Skeletal muscle cell (primary cell): ENCODE data around the gene CRYBG2.

Experiments
- DNase-seq: peaks from one replicate; pipeline ENCODE4 v3.0.0-alpha.2; 2010; ENCODE audit warnings: low read depth
- H3K4me3 ChIP-seq: 2 replicates; pipeline ENCODE4 v1.5.1; 2011; ENCODE audit warnings: low read depth, mild to moderate bottlenecking, control low read depth, low read length, moderate library complexity

The CRYBG2 gene

GRCh38 chr1:26285366-26286063 is 68.4 kb downstream of the CRYBG2 start:
- no peak for DNase-seq

DNA sequence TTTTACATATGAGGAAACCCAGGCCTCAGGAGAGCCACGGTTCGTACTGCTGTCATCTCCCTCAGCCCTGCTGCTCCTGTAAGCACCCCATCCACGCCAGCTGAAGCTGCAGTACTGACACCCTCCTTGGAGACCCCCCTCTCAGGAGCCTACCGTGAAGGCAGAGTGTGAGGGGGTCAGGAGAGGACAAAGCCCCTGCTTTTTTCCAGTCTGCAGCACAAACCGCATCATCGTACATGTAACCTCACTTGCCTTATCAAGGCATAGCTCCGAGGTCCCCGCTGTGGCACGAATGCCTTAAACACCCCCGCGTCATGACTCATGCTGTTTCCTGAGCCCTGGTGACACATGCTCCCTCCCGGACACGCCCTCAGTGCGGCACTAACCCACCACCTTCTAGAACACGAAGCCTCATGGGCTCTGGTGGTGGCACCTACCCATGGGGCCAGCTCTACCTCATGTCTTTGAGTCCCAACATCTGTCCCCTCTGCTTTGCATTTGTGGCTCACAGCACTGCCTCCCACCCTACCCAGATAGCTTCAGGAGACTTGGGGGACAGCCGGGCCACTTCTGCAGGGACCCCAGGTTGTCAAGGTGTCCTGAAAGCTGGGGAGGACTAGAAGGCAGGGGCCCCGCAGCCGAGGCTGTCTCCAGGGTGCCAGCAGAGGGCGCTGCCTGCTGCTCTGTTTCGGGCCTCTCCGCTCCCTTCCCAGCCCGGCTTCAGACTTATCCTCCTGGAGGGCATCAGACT is 69.2 kb downstream of the CRYBG2 start:
- H3K4me3 ChIP-seq, result no peak overlapping the region
- DNase-seq, result peak; percentile 80

More at GRCh38 chr1:26285366-26286063, 68.4 kb downstream of the CRYBG2 start:
- H3K4me3 ChIP-seq, result no peak overlapping the region

DNA sequence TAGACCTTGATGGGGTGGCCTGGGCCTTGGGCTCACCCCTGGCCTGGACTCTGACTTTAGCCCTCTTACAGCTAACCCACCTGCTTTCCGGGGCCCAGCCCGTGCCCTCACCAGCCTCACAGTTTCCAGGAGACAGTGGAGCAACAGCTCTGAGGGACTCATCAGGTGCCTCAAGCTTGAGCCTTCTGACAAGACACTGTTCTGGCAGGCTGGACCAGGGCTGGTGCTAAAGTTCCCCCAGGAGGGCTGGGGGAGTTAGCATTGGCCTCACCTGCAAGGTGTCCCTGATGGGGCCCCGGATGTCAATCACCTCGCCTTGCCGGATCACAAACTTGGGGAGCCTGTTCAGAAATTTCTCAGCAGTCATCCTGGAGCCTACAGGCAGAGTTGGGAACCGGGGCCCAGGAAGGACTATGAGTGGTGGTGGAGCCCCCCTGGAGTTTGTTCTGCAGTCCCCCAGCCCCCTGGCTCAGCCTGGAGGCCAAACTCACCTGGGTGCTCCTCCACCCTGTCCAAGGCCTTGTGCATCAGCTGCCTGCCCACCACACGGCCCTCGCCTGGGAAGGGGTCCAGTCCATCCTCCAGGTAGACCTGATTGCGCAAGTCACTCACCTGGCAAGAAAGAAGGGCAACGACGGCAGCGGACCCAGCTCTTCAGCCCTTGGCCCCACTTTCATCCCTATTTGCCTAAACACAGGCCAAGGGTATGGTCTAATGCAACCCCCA is 69.9 kb downstream of the CRYBG2 start:
- H3K4me3 ChIP-seq, result no peak overlapping the region
- DNase-seq, result no peak

GRCh38 chr1:26283279-26283853 is 70.6 kb downstream of the CRYBG2 start:
- DNase-seq, result no peak
- H3K4me3 ChIP-seq, result no peak overlapping the region

DNA sequence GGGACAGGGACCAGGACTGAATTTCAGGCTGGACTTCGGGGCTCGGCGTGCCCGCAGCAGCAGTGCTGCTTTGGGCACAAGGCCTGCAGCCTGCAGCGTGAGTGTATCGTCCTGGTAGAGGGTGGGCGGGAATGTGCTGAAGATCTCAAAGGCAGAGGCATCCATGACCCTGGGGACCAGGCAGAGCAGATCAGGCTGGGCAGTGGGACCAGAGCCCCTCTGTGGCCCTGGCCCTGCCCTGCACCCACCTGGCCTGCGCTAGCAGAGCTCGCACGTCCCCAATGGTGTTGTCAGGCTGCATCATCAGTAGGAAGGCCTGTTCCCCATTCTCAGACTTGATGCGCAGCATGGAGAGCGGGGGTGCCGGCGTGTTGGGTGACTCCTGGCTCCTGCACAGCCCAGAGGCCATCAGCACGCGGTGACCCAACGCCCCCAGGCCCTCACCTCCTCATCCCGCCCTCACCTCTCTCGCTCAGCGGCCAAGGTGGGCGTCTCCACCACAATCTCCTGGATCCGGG is 71.5 kb downstream of the CRYBG2 start:
- no peak for DNase-seq
- peak overlapping the region; percentile 86 for H3K4me3 ChIP-seq

- H3K4me3 ChIP-seq, result peak overlapping the region; percentile 86
These were observed 72.0 kb downstream of the CRYBG2 start for GRCh38 chr1:26281971-26282370.

DNA sequence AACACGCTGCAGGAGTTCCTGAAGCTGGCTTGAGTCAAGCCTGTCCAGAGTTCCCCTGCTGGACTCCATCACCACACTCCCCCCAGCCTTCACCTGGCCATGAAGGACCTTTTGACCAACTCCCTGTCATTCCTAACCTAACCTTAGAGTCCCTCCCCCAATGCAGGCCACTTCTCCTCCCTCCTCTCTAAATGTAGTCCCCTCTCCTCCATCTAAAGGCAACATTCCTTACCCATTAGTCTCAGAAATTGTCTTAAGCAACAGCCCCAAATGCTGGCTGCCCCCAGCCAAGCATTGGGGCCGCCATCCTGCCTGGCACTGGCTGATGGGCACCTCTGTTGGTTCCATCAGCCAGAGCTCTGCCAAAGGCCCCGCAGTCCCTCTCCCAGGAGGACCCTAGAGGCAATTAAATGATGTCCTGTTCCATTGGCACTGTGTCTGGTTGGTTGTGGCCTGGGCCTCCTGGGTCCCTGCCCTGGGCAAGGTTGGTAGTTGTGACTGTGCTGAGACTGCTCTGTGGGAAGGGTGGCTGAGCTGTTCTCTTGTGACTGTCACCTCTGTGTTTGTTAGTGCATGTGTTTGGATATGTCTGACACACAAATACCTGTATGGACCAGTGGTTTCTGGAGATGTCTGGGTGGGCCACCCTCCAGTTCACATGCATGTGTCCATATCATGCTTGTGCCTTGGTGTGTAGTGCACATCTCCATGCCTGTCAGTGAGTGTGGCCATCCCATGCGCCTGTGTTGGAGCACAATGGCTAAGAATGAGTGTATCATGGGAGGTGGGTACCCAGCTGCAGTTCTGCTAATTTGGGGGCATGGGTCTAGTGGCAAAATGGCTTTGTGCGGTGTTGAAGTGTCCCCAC is 72.6 kb downstream of the CRYBG2 start:
- no peak for DNase-seq
- H3K4me3 ChIP-seq, result peak overlapping the region; percentile 86

More at GRCh38 chr1:26281971-26282370, 72.0 kb downstream of the CRYBG2 start:
- DNase-seq, result no peak

GRCh38 chr1:26280333-26281042 is 73.4 kb downstream of the CRYBG2 start:
- no peak for DNase-seq
- peak overlapping the region; percentile 86 for H3K4me3 ChIP-seq

DNA sequence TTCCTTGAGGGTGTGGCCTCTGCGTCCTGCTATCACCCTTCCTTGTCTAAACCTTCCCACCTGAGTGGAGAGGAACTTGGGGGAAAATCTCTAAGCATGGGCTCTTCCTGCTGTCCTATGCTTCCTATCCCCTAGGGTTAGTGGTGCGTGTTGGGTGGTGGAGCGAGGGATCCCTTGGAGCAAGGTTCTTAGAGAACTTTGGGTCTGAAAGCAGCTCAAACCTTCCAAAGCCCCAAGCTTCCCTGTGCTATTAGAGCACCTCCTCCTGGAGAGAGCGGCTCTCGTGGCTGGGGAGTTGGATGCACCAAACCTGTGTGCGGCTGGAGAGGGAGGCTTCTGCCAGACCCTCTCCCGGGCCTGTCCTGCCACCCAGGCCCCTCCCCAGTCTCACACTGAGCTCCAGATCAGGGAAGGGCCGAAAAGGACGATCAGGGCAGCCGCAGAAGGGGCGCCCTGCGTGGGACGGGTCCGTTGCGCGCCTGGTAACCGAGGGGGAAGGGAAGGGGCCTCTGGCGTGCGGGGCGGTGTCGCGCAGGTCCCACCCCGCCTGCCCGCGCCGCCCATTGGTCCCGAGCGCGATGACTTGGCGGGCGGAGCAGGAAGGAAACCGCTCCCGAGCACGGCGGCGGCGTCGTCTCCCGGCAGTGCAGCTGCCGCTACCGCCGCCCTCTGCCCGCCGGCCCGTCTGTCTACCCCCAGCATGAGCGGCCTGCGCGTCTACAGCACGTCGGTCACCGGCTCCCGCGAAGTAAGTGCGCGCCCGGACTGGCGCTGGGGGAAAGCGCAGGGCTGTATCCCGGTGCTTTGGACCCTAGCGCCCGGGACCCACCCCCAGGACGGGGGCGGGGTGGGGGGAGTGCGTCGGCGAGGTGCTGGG is 74.2 kb downstream of the CRYBG2 start, which contains the start of gene SH3BGRL3:
Gene SH3BGRL3, plus strand, starts transcription at position 631 of the 877 bp plus-strand sequence. Its CDS starts 70 bp downstream, at position 701.
- H3K4me3 ChIP-seq, result peak within 1 kb of the TSS; percentile 86
- DNase-seq, result peak; percentile 62

DNA sequence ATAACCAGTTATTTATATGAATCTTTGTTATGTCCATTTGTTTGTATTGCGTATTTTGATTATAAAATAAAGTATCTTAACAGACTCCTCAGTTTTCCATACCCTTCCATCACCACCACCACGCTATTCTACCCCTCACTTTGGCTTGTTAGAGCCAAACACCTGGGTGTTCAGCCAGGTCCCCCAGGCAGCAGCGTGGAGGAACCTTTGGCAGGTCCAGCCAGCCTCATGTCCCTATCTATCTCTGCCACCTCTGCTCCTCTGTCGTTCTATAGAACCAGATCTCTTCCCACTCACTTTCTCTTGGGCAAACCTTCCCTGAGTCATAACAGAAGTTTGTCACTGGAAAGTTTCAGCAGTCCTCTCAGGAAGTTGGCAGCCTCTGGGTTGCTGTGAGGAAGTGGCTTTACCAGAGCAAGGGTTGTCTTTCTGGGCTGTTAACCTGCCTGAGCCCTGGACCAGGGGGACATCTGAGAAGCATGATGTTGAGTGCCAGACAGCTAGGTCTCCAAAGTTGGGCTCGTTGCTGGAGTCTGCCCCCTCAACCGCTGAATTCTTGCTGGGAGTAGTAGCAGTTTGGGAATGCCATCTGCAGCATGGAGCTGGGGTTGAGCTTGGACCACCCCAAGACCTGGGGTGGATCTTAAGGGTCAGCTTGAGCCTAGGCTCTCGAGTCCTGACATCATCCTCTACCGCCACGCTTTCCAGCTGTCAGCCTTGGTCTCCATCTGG is 75.0 kb downstream of the CRYBG2 start:
- no peak for DNase-seq
- H3K4me3 ChIP-seq, result peak overlapping the region; percentile 86

DNA sequence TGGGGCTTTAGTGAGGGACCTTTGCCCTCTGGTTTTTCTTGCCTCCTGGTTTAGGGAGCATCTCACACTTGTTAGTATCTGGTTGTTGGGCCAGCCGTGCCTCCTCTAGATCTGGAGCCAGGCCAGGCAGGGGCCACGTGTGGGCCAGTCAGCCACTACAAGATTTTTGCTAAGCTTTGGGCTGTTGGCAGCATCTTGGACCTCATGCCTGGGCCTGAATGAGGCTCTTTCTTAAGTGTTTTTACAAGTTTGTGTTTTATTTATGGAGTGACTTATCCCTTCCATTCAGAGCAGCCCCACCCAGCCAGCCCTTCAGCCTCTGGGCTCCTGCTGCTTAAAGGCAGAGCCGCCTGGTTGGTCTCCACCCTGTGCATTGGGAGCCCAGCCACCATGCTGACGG is 75.6 kb downstream of the CRYBG2 start:
- H3K4me3 ChIP-seq, result no peak overlapping the region
- no peak for DNase-seq

DNA sequence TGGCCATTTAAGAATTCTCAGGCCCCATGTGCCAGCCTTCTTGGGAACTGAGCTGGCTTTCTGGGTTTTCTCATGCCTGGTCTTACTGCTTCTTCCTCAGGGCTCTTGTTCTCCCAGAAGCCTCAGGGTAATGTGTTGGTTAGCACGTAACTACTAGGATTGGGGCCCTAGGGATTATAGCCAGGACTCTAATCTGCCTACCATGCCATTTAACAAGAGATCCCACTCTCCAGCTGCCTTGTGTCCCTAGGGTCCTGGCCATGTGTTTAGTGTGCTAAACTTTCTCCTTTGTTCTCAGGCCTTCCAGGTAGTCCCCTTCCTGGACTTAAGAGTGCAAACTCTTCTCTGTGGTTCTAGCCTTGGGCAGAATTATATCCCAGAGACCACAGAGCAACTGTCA is 76.2 kb downstream of the CRYBG2 start:
- H3K4me3 ChIP-seq, result no peak overlapping the region
- no peak for DNase-seq

GRCh38 chr1:26277261-26277661 is 76.7 kb downstream of the CRYBG2 start:
- no peak overlapping the region for H3K4me3 ChIP-seq
- DNase-seq, result no peak

- H3K4me3 ChIP-seq, result no peak overlapping the region
- no peak for DNase-seq
These were observed 77.5 kb downstream of the CRYBG2 start for GRCh38 chr1:26276432-26276838.

DNA sequence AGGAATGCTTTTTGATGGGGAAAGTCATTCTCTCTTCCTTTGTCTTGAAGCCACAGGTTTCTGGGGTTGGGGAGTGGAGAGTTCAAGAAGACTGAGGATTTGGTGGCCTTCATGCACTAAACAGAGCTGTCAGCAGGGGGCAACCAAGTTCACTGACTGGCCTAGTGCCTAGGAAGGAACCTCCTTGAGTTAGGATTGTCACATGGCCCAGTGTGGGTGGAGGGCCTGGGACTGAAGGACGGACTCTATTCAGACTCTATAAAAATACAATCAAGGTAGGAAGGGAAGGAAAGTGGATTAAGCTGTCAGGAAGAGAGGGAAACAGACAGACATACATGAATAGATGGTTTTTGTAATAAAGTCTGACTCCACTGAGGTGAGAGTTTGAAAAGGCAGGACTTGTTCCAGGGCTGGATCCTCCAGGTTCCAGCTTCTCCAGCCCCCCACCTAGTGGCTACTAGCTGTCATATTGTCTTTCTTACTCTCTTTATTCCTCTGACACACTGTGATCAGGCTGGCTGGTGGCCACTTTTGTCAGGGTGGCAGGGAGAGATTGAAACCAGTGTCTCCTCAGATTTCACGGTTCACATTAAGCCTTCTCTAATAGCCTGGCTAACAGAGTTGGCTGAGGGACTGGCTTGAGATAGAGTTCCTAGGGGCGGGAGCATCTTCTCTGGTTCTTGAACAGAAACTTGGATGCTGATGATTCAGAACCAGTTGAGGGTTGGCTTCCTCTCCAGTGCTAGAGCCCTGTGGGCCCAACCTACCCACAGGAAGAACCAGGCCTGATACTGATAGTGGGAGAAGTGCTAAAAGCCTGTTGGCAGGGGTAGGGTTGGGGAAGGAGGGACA is 78.1 kb downstream of the CRYBG2 start:
- peak overlapping the region; percentile 3 for H3K4me3 ChIP-seq
- peak; percentile 96 for DNase-seq
